ENCODE data around the gene CLEC9A.

Gene CLEC9A

GRCh38 chr12:10101648-10102220 lies 71.3 kb downstream of the CLEC9A start:
- no peak for DNase-seq (ENCODE audit: low spot score in 2 of 2)

GRCh38 chr12:10102322-10102721 lies 71.8 kb downstream of the CLEC9A start:
- in situ Hi-C loops (cut with MboI; ENCODE audit: low sequenced_read_pairs), result no loop called here
- H3K36me3 ChIP-seq (replicated peaks), result no peaks in the 10 kb centered on the region
- H3K27me3 ChIP-seq (ENCODE audit: low read depth), result no peaks in the 10 kb centered on the region
- no peaks in the 10 kb centered on the region for H3K4me1 ChIP-seq
- DNase-seq (ENCODE audit: low spot score in 2 of 2), result no peak
- H3K4me3 ChIP-seq, result no peak overlapping the region
- no peaks in the 10 kb centered on the region for H3K9me3 ChIP-seq

More at GRCh38 chr12:10101648-10102220, 71.3 kb downstream of the CLEC9A start:
- no peaks in the 10 kb centered on the region for H3K27me3 ChIP-seq (ENCODE audit: low read depth)
- no peaks in the 10 kb centered on the region for H3K9me3 ChIP-seq
- in situ Hi-C loops (cut with MboI; ENCODE audit: low sequenced_read_pairs), result no loop called here
- H3K4me1 ChIP-seq, result no peaks in the 10 kb centered on the region
- H3K36me3 ChIP-seq (replicated peaks), result no peaks in the 10 kb centered on the region
- no peak overlapping the region for H3K4me3 ChIP-seq

GRCh38 chr12:10110256-10110844 lies 79.9 kb downstream of the CLEC9A start:
- H3K27me3 ChIP-seq (ENCODE audit: low read depth), result no peaks in the 10 kb centered on the region
- no peaks in the 10 kb centered on the region for H3K36me3 ChIP-seq (replicated peaks)
- DNase-seq (ENCODE audit: low spot score in 2 of 2), result no peak
- no peaks in the 10 kb centered on the region for H3K4me1 ChIP-seq
- H3K4me3 ChIP-seq, result no peak overlapping the region
- no peaks in the 10 kb centered on the region for H3K9me3 ChIP-seq
- in situ Hi-C loops (cut with MboI; ENCODE audit: low sequenced_read_pairs), result no loop called here

DNA sequence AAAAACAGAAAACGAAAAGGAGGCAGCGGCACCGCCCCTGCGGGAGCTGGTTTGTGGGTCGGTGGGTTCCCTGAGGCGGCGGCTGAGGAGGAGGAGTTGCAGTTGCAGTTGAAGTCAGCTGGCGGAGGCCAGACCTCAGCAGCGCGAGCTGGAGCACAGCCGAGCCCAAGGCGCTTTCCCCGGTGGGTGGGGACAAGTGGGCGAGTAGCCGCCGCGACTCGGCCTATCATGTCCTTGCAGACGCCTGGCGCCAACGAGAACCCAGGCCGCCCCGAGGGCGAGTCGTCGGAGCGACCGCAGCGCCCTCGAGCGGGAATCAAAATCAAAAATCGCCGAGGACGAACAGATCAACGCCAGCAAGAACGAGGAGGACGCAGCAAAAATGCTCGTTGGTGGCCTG lies 81.0 kb downstream of the CLEC9A start:
- DNase-seq (ENCODE audit: low spot score in 2 of 2), result no peak
- no peaks in the 10 kb centered on the region for H3K9me3 ChIP-seq
- H3K27me3 ChIP-seq (ENCODE audit: low read depth), result no peaks in the 10 kb centered on the region
- no peak overlapping the region for H3K4me3 ChIP-seq
- H3K36me3 ChIP-seq (replicated peaks), result no peaks in the 10 kb centered on the region
- H3K4me1 ChIP-seq, result no peaks in the 10 kb centered on the region
- in situ Hi-C loops (cut with MboI; ENCODE audit: low sequenced_read_pairs), result no loop called here

DNA sequence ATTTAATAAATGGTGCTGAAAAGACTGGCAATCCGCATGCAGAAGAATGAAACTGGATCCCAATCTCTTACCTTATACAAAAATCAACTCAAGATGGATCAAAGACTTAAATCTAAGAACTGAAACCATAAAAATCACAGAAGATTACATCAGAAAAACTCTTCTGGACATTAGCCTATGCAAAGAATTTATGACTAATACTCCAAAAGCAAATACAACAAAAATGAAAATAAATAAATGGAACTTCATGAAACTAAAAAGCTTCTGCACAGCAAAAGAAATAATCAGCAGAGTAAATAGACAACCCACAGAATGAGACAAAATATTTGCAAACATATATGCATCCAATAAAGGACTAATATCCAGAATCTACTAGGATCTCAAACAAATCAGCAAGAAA lies 82.6 kb downstream of the CLEC9A start:
- no peaks in the 10 kb centered on the region for H3K9me3 ChIP-seq
- in situ Hi-C loops (cut with MboI; ENCODE audit: low sequenced_read_pairs), result no loop called here
- DNase-seq (ENCODE audit: low spot score in 2 of 2), result no peak

DNA sequence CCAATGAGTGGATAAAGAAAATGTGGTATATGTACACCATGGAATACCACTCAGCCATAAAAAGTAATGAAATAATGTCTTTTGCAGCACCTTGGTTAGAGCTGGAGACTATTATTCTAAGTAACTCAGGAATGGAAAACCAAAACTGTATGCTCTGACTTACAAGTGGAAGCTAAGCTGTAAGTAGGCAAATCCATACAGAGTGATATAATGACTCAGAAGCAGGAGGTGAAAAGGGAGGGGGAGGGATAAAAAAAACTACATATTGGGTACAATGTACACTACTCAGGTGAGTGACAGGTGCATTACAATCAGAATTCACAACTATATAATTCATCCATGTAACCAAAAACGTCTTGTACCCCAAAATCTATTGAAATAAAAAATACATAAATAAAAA lies 83.4 kb downstream of the CLEC9A start:
- Histone ChIP-seq H3K4me3 (no peak overlapping the region), H3K4me1 (no peaks in the 10 kb centered on the region), H3K36me3 (replicated peaks) (no peaks in the 10 kb centered on the region), H3K27me3 (ENCODE audit: low read depth) (no peaks in the 10 kb centered on the region), H3K9me3 (no peaks in the 10 kb centered on the region)
- DNase-seq (ENCODE audit: low spot score in 2 of 2), result no peak
- in situ Hi-C loops (cut with MboI; ENCODE audit: low sequenced_read_pairs), result no loop called here

More for the DNA sequence above, 82.6 kb downstream of the CLEC9A start:
- Histone ChIP-seq H3K27me3 (ENCODE audit: low read depth) (no peaks in the 10 kb centered on the region), H3K4me1 (no peaks in the 10 kb centered on the region), H3K4me3 (no peak overlapping the region), H3K36me3 (replicated peaks) (no peaks in the 10 kb centered on the region)

- Histone ChIP-seq H3K4me1 (no peaks in the 10 kb centered on the region), H3K9me3 (no peaks in the 10 kb centered on the region), H3K36me3 (replicated peaks) (no peaks in the 10 kb centered on the region), H3K27me3 (ENCODE audit: low read depth) (no peaks in the 10 kb centered on the region), H3K4me3 (no peak overlapping the region)
- no peak for DNase-seq (ENCODE audit: low spot score in 2 of 2)
- in situ Hi-C loops (cut with MboI; ENCODE audit: low sequenced_read_pairs), result no loop called here
These were observed 84.8 kb downstream of the CLEC9A start for GRCh38 chr12:10115311-10115710.

Measured in HAP-1 (cell line).